ENCODE data around the gene OBP2A.

OBP2A gene

DNA sequence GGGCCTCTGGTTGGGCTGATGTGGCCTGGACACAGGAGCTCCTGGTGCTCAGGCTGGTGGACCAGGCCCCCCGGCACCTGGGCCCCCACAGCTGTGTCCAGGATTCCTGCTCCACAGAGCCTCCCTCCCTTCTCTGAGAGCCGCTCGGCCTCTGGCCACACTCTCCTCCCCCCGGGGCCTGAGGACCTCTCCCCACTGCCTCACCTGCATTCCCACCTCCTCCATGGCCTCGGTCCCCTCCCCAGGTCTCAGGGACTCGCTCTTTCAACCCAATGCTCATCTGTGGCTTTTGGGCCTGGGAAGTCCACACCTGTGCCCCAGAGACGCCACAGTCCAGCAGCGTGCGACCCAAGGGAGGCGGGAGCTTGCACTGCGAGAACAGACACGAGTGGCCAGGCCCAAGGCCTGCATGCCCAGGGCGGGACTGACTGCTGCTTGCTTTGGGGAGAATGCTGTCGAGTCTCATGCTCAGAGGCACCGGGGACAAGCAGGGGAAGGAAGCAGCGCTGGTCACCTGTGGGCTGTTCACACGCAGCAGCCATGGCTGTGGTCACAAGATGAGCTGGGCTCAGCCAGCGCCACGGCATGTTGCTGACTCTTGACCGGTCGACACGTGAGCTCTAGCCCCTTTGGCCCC, 30.2 kb downstream of the OBP2A start:
- DNase-seq (ENCODE audit: low spot score) = no peak
- TF ChIP-seq, protein P1, sequence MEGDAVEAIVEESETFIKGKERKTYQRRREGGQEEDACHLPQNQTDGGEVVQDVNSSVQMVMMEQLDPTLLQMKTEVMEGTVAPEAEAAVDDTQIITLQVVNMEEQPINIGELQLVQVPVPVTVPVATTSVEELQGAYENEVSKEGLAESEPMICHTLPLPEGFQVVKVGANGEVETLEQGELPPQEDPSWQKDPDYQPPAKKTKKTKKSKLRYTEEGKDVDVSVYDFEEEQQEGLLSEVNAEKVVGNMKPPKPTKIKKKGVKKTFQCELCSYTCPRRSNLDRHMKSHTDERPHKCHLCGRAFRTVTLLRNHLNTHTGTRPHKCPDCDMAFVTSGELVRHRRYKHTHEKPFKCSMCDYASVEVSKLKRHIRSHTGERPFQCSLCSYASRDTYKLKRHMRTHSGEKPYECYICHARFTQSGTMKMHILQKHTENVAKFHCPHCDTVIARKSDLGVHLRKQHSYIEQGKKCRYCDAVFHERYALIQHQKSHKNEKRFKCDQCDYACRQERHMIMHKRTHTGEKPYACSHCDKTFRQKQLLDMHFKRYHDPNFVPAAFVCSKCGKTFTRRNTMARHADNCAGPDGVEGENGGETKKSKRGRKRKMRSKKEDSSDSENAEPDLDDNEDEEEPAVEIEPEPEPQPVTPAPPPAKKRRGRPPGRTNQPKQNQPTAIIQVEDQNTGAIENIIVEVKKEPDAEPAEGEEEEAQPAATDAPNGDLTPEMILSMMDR (IDR thresholded peaks at IDR 0.05; ENCODE audit: extremely low read depth, missing control alignments) = no peak

DNA sequence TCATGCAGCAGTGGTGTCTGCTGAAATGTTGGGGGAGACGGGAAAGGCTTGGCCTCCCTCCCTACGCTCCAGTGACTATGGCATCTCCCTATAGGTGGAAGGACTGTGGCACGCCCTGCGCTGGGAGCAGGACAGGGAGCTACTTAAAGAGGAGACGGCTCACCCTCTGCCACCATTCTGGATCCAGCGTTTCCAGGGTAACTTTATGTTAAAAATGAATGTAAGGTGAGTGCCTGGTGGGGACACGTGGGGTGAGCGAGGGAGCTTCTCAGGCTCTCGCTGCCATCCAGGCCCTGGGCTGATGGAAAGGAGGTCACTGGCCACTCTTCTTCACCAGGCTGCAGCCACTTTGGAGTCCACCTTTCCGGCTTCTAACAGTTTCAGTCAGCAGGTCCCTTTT, 31.3 kb downstream of the OBP2A start:
- no peak for DNase-seq (ENCODE audit: low spot score)
- TF ChIP-seq, protein P1 (IDR thresholded peaks at IDR 0.05; ENCODE audit: extremely low read depth, missing control alignments) = no peak

DNA sequence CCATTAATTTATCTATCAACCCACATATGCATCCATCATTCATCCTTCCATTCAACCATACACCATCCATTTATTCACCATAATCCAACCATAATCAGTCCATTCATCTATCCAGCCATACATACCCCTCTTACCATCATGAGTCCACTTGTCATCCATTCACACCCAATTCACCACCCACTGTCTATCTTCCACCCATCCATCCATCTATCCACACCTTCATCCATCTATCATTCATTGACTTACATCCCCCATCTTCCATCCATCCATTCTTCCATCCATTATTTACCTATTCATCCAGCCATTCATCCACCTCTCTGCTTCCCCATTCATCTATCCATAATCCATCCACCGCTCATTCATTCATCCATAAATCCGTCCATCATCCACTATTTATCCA, 33.4 kb downstream of the OBP2A start:
- TF ChIP-seq, protein P1 (IDR thresholded peaks at IDR 0.05; ENCODE audit: extremely low read depth, missing control alignments) = no peak
- DNase-seq (ENCODE audit: low spot score) = no peak

DNA sequence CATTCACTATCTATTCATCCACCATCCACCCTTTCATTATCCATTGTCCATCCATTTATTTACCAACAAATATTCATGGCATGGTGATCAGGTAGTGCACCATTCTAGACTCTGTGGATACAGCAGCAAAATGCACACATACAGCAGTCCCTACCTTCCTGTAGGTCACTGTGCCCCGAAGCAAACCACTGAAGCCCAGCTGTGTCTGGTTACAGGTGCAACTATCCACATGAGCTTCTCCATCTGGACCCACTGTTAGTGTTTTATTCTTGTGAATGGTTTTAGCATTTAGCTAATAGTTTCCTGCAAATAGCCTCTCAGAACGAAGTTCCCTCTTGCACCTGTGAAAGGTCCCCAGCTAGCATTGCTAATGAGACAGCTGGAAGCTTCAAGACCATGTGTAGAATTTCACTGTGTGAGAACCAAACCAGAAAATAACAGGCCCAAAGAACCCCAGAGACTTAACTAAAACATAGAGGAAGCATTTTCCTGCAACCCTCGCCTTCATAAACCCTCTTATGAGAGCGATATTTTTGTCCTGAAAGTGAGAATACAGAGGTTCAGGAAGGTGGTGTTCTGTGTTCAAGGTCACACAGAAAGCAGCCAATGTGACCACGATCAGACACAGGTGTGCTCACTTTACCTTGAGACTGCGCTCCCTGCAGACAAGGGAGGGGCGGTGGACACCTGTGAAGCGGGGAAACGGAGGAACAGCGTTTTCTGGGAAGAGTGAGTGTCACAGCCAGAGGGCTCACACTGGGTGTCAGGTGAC, 34.1 kb downstream of the OBP2A start:
- DNase-seq (ENCODE audit: low spot score) = no peak
- TF ChIP-seq, protein P1 (IDR thresholded peaks at IDR 0.05; ENCODE audit: extremely low read depth, missing control alignments) = no peak

DNA sequence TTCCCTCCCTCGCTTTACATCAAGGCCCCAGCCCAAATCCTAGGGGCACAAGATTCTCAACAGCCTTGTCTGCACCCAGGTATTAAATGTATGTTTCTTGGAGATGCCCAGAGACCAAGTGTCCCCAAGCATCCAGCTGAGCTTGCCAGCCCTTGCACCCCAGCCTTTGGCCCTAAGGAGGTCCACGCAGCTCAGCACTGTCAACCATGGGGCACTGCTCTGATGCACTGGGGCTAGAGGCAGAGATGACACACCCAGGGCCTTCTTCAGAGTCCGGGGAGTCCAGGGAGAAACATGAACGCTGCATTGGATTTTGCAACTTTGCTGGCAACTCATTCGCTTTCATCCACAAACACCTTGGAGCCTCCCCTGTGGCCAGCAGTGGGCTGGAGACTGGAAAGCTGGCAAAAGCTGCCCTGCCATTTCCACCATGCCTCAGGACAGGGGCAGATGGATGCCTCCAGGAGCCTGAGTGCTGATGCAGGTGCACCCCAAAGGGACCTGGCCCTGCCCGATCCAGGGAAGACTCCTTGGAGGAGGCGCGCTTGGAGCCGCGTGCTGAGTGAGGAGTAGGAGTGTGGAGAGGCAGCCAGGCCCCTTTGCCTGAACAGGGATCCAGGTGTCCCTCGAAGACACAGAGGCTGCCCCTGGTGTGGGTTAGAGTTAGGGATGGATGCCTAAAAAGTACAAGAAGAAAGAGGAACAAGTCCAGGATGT, 34.9 kb downstream of the OBP2A start:
- TF ChIP-seq, protein P1 (IDR thresholded peaks at IDR 0.05; ENCODE audit: extremely low read depth, missing control alignments) = no peak
- no peak for DNase-seq (ENCODE audit: low spot score)

DNA sequence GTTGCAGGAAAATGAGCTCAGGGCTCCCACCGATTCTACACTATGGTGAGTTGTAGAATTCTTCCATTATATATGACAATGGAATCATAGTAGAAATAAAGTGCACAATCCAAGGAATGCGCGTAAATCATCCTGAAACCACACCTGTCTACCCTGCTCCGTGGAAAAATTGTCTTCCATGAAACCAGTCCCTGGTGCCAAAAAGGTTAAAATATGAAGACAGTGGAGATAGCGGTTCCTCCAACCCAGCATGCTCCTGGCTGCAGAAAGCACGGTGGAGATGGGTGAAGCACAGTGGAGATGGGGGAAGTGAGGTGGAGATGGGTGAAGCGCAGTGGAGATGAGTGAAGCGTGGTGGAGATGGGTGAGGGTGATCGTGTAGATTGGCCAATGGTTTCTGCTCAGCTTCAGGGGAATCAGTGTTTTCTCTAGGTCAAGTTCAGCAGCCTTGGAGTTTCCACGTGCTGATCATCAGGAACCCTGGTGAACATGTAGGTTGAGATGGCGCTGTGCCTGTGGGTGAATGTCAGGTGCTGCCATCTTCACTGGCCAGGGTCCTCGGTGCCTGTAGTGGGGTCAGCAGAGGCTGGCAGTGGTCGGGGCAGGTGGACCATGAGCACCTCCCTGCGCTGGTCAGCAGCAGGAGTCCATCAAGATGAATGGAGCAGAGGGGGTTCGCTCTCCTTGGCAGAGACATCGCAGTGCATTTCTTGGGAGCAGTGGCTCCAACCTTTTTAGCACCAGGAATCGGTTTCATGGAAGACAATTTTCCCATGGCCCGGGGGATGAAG, 35.9 kb downstream of the OBP2A start:
- TF ChIP-seq, protein P1 (IDR thresholded peaks at IDR 0.05; ENCODE audit: extremely low read depth, missing control alignments) = no peak

More for the DNA sequence above, 35.9 kb downstream of the OBP2A start:
- DNase-seq (ENCODE audit: low spot score) = no peak

Data from GM20000 (cell line).